Retinal pigment epithelial cell (primary cell): ENCODE results near the gene ARID3A.

Experiments used
- DNase-seq: peaks from one replicate; pipeline ENCODE4 v3.0.0-alpha.2; 2010; ENCODE audit warnings: low read depth
- H3K4me3 ChIP-seq: 2 replicates; pipeline ENCODE4 v1.5.1; 2011; ENCODE audit warnings: mild to moderate bottlenecking, low read length, control low read depth, moderate library complexity
- TF ChIP-seq, protein P1 (sequence below): conservative IDR thresholded peaks from 2 replicates; pipeline ENCODE4 v1.5.1; 2011; ENCODE audit warnings: low read depth, low read length, control low read depth, inconsistent platforms

ARID3A gene

DNA sequence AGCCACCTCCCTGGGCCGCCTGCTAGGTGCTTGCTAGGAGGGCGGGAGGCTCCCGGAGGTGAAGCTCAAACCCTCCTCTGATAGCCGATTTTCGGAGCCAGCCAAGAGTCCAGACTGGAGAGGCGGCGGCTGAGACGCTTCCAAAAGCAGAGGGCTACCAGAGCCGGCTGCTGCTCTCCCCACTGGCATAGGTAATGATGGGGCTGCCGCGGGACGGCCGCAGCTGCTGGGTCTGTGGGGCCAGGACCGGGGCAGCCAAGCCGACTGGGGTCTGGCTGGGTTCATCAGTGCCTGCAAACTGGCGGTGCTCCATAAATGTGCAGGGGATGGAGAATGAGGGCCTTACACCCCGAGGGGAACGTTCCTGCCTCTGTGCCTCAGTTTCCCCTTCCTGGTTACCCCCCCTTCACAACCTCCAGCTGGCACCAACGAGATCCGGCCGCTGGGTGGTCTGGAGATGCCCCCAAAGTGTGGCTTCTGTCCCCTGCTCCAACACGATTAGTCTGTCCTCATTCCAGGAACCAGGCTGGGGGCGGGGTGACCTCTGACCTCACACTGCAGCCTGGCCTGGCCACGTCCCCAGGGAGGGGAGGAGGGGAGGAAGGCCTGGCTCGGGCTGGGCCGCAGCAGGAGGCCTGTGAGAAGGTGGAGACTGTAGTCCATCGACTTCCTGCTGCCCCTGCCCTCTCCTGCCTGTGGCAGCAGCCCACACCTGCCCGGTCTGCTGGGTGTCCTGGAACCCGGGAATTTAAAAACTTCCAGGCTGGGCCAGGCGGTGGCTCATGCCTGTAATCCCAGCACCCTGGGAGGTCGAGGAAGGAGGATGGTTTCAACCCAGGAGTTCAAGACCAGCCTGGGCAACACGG is 54.5 kb downstream of the ARID3A start:
- TF ChIP-seq, protein P1, sequence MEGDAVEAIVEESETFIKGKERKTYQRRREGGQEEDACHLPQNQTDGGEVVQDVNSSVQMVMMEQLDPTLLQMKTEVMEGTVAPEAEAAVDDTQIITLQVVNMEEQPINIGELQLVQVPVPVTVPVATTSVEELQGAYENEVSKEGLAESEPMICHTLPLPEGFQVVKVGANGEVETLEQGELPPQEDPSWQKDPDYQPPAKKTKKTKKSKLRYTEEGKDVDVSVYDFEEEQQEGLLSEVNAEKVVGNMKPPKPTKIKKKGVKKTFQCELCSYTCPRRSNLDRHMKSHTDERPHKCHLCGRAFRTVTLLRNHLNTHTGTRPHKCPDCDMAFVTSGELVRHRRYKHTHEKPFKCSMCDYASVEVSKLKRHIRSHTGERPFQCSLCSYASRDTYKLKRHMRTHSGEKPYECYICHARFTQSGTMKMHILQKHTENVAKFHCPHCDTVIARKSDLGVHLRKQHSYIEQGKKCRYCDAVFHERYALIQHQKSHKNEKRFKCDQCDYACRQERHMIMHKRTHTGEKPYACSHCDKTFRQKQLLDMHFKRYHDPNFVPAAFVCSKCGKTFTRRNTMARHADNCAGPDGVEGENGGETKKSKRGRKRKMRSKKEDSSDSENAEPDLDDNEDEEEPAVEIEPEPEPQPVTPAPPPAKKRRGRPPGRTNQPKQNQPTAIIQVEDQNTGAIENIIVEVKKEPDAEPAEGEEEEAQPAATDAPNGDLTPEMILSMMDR = no peak
- no peak for DNase-seq
- H3K4me3 ChIP-seq = no peak overlapping the region

DNA sequence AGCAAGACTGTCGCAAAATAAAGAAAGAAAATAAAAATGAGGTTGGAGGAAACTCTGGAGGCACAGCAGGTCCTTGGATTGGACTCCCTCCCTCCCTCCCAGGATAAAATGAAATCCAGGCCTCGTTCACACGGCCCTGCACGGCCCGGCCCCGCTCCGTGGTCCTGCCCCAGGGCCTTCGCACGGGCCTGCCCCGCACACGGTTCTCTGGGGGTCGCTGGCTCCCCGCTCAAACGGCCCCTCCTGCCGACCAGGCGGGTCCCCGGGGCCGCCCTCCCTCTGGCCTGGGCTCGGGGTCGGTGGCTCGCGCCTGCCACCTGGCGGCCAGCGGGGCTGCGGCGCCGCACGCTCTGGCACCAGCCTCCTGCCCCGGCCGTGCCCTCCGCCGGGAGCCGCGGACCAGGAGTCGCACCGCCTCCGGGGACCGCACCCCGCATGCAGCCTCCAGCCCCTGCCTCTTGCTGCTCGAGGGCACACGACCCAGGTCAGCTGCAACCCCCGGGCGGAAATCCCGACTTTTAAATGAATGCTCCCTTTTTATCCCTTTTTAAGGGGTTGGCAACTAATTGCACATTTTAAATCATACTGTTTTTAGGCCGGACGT is 56.8 kb downstream of the ARID3A start:
- no peak for DNase-seq
- peak overlapping the region; percentile 24 for H3K4me3 ChIP-seq
- TF ChIP-seq, protein P1 = peak; percentile 59

DNA sequence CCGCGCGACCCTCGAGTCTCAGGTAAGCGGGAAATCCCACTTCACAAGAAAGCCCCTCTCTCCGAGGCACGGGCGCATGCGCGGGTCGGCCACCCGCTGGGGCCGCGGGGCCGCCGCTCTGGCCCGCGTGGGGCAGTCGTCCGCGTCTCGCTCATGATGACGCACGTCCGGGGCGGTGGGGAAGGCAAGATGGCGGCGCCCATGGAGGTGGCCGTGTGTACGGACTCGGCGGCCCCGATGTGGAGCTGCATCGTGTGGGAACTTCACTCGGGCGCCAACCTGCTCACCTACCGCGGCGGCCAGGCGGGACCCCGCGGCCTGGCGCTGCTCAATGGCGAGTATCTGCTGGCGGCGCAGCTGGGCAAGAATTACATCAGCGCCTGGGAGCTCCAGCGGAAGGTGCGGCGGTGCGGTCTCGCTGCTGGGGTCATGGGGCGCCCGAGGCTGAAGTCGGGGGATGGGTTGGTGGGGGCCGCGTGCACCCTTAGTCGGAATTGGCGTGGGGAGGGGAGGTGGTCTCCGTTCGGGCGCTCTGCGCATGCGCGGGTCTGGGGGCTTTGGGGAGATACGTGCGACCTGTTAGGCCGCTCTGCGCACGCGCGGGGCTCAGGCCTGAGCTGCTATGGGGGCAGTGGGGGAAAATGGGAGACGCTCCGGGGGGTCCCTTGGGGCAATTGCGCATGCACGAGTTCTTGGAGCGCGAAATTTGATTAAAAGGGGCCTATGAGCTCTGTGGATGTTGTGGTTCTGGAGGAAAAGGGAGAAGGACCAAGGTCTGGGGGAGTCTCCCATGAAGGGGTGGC is 58.5 kb downstream of the ARID3A start, which contains the start of gene WDR18:
Gene WDR18 (plus strand): TSS at position 181 of the 803 bp plus-strand sequence. CDS start 9 bp downstream, at position 190.
- peak within 1 kb of the TSS; percentile 89 for H3K4me3 ChIP-seq
- TF ChIP-seq, protein P1 = no peak
- DNase-seq = no peak

DNA sequence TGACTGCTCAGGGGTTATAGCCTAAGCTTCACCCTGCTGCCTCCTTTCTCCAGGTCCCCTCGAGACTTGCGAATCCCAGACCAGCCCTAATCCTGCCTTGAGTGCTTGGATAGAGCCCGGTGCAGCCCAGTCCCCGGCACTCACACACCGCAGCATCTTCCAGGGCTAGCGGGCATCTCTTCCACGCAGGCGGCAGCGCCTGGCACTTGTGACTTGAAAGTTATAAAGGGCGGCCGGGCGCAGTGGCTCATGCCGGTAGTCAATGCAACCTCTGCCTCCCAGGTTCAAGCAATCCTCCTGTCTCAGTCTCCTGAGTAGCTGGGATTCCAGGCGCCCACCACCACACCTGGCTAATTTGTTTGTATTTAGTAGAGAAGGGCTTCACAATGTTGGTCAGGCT is 60.2 kb downstream of the ARID3A start:
- DNase-seq = no peak
- H3K4me3 ChIP-seq = no peak overlapping the region
- TF ChIP-seq, protein P1 = no peak

DNA sequence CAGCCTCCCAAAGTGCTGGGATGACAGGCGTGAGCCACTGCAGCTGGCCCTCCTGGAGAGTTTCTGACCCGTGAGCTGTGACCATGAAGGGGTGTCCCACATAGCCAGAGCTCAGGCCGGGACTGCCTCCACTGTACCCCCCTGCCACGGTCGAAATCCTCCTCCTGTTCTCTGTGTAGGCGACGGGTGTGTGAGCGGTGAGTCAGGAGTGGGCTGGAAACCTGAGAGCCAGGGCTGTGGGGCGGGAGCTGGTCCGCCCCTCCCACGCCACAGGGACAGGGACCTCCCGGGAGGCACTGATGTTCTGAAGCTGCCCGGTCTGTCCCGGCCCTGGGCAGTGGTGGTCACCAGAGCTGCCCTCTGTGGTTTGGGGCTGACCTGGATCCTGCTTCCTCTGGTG is 62.2 kb downstream of the ARID3A start:
- TF ChIP-seq, protein P1 = no peak
- no peak overlapping the region for H3K4me3 ChIP-seq
- DNase-seq = no peak

DNA sequence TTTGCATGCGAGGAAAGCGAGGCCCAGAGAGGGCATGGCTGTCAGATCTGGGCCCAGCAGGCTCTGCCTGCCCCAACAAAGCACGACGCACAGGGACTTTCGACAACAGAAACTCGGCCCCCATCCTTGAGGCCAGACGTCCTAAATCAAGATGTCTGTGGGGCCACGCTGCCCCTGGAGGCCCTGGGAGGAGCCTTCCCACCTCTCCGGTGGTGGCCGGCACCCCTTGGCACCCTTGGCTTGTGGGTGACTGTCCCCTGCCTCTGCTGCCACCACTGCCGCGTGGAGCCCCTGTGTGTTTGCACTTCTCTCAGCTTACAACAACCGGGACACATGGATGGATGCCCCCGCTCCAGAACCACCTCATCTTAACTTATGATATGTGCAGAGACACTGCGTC is 62.7 kb downstream of the ARID3A start:
- TF ChIP-seq, protein P1 = no peak
- no peak overlapping the region for H3K4me3 ChIP-seq
- no peak for DNase-seq
